Duodenal mucosa (tissue), 2 donors: ENCODE measurements around the gene GP5.

Experiments used
- H3K27ac ChIP-seq: one replicate; pipeline ENCODE4 v1.7.0; 2013; ENCODE audit warnings: low read depth, low read length
- H3K27me3 ChIP-seq, 2 donors: one replicate each; pipeline ENCODE4 v1.7.0; 2013; ENCODE audit warnings: low read length in 2 of 2, control low read depth in 1 of 2; ENCODE audit not compliant: insufficient read depth in 2 of 2, control insufficient read depth in 1 of 2
- H3K36me3 ChIP-seq, 2 donors: one replicate each; pipeline ENCODE4 v1.7.0; 2013; ENCODE audit warnings: low read length in 2 of 2, control low read depth in 1 of 2; ENCODE audit not compliant: insufficient read depth in 2 of 2, control insufficient read depth in 1 of 2
- H3K4me1 ChIP-seq, 2 donors: one replicate each; pipeline ENCODE4 v1.7.0; 2013; ENCODE audit warnings: low read length in 2 of 2, control low read depth in 1 of 2; ENCODE audit not compliant: insufficient read depth in 2 of 2, control insufficient read depth in 1 of 2
- H3K4me3 ChIP-seq, 2 donors: one replicate each; pipeline ENCODE4 v1.7.0; 2013; ENCODE audit warnings: low read length in 2 of 2, low read depth in 1 of 2
- H3K9ac ChIP-seq, 2 donors: one replicate each; pipeline ENCODE4 v1.7.0; 2013; ENCODE audit warnings: low read length in 2 of 2, low read depth in 1 of 2
- H3K9me3 ChIP-seq, 2 donors: one replicate each; pipeline ENCODE4 v1.7.0; 2013; ENCODE audit warnings: low read length in 2 of 2, control low read depth in 1 of 2; ENCODE audit not compliant: control insufficient read depth in 1 of 2

Gene GP5

DNA sequence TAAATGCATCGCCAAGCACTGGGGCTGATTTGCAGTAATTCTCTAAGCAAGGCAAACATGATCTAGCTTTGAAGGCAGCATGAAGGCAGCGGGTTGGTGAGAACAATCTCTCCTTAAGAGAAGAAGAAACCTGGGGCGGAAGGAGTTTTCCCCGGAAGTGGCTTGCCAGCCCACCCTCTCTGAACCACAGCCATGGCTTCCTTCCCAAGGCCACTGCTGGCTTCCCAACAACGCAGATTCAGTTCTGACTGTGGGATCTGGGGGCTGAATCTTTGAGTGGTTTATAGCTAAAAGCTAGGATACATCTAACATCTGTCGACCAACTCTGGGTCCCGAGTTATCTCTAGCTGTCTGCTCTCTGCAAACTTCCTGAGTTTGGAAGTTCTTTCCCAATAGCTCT is 43.7 kb downstream of the GP5 start:
- Histone ChIP-seq H3K9me3 (no peaks in the 10 kb centered on the region), H3K4me3 (no peak overlapping the region), H3K4me1 (no peaks in the 10 kb centered on the region), H3K27ac (no peak overlapping the region), H3K27me3 (no peaks in the 10 kb centered on the region), H3K36me3 (no peaks in the 10 kb centered on the region), H3K9ac (no peak overlapping the region)

DNA sequence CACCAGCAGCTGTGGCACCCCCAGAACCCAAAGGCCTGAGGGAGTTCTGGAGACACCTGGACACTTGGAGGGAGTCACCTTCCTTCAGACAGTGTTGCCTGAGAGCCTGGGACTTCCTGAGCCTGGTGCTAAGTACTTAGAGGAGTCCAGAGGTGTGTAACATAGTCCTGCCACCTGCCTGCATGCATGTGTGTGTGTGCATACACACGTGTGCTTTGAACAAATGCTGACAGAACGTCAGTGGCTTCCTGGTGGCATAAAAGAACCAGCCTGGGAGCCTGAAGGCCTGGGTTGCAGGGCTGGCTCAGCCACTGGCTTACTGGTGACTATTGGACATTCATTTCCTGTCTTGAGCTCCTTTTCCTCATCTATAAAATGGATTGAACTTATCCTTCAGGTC is 44.8 kb downstream of the GP5 start:
- Histone ChIP-seq H3K36me3 (no peaks in the 10 kb centered on the region), H3K27ac (no peak overlapping the region), H3K27me3 (no peaks in the 10 kb centered on the region), H3K9ac (no peak overlapping the region), H3K9me3 (no peaks in the 10 kb centered on the region), H3K4me3 (no peak overlapping the region), H3K4me1 (no peaks in the 10 kb centered on the region)

DNA sequence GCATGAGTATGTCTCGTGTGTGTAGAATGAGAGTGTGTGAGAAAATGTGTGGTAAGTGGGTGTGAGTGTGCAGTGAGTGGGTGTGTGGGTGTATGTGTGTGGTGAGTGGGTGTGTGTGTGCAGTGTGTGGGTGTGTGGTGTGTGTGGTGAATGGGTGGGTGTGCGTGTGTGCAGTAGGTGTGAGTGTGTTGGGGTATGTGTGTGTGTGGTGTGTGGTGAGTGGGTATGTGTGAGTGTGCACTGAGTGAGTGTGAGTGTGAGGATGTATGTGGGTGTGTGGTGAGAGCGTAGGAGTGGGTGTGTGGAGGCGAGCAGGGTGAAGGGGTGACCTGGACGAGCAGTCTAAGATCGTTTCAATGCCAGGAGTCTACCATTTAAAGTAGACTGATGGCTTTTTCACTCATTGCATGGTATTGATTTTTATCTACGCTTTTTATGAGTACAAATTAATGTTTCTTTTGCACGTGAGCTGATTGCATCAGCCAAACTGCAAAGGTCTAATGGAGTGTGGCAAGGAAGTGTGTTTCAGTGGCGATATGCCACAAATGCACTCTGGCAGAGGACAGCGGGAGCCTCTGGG is 46.3 kb downstream of the GP5 start:
- Histone ChIP-seq H3K9ac (no peak overlapping the region), H3K4me3 (no peak overlapping the region), H3K36me3 (no peaks in the 10 kb centered on the region), H3K4me1 (no peaks in the 10 kb centered on the region), H3K9me3 (no peaks in the 10 kb centered on the region), H3K27me3 (no peaks in the 10 kb centered on the region), H3K27ac (no peak overlapping the region)

DNA sequence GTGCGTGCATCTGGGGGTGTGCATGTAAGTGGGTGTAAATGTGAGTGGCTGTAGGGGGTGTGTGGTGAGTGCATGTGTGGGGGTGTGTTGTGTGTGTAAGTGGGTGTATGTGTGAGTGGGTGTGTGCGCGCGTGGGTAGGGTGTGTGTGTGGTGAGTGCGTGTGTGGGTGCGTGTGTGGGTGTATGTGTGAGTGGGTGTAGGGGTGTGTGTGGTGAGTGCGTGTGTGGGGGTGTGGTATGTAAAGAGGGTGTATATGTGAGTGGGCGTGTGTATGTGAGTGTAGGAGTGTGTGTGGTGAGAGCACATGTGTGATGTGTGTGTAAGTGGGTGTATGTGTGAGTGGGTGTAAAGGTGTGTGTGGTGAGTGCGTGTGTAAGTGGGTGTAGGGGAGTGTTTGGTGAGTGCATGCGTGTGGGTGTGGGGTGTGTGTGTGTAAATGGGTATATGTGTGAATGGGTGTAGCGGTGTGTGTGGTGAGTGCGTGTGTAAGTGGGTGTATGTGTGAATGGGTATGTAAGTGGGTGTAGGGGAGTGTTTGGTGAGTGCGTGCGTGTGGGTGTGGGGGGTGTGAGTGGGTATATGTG is 47.0 kb downstream of the GP5 start:
- Histone ChIP-seq H3K36me3 (no peaks in the 10 kb centered on the region), H3K27me3 (no peaks in the 10 kb centered on the region), H3K4me1 (no peaks in the 10 kb centered on the region), H3K4me3 (no peak overlapping the region), H3K9me3 (no peaks in the 10 kb centered on the region), H3K9ac (no peak overlapping the region), H3K27ac (no peak overlapping the region)

DNA sequence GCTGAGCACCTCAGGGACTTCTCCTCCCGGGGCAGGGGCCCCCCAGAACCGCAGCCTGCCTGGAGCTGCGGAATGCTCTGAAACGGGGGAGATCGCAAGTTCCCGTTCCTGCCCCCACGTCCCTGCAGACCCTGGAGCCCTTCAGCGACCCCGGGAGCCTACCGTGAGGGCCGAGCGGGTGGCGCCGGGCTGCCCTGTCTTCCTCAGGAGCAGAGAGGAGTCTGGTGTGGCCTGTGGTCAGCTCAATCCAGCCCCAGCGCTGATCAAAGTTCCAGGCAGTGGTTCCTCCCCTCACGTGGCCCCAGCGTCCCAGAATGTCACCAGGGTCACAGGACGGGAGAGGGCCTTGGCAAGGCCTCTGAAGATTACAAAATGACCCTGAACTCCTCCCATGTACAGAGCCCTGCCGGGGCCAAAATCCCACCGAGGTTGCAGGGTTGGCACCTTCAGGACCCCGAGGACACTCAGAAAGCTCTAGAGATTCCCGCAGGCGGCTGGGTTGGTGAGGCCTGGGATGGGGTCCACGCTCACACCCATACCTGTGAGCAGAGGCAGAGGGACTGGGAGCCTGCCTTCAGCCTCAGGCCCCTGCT is 47.9 kb downstream of the GP5 start, which contains the start of gene CPN2:
Gene CPN2 (minus strand): TSS at position 249 of the 593 bp plus-strand sequence. CDS start 8,626 bp downstream, outside the sequence.
- no peaks in the 10 kb centered on the region for H3K9me3 ChIP-seq
- no peaks in the 10 kb centered on the region for H3K27me3 ChIP-seq
- no peak within 1 kb of the TSS for H3K4me3 ChIP-seq
- no peaks in the 10 kb centered on the region for H3K4me1 ChIP-seq
- no peak within 1 kb of the TSS for H3K9ac ChIP-seq
- H3K36me3 ChIP-seq, result no peaks in the 10 kb centered on the region
- no peak within 1 kb of the TSS for H3K27ac ChIP-seq

DNA sequence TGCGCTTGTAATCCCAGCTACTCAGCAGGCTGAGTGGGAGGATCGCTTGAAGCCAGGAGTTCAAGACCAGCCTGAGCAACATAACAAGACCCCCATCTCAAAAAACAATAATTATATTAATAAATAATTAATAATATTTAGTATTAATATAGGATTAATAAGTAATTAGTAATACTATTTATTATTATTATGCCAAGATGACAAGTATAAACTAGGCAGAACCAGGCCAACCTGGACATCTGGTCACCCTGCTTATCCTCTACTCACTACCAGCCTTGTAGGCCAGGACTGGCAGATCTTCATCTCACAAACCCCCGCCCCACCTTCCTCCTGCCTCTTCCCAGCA is 48.4 kb downstream of the GP5 start:
- H3K36me3 ChIP-seq, result no peaks in the 10 kb centered on the region
- H3K9me3 ChIP-seq, result no peaks in the 10 kb centered on the region
- H3K4me1 ChIP-seq, result no peaks in the 10 kb centered on the region
- H3K27ac ChIP-seq, result no peak overlapping the region
- no peak overlapping the region for H3K4me3 ChIP-seq
- H3K9ac ChIP-seq, result no peak overlapping the region
- no peaks in the 10 kb centered on the region for H3K27me3 ChIP-seq

DNA sequence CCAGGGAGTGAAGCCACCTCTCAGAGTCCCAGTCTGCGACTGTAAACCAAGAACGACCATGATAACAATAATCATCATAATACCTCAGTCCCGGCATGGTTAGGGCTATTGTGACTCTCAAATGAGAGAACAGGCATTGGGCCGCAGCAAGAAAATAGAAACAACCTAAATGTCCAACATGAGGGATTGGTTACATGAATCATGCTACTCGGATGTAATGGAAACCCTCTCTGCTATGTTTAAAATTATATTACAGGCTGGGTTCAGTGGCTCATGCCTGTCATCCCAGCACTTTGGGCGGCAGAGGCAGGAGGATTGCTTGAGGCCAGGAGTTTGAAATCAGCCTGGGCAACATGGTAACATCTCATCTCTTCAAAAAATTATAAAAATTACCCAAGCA is 50.7 kb downstream of the GP5 start:
- Histone ChIP-seq H3K27me3 (no peaks in the 10 kb centered on the region), H3K4me1 (no peaks in the 10 kb centered on the region), H3K27ac (no peak overlapping the region), H3K4me3 (no peak overlapping the region), H3K36me3 (no peaks in the 10 kb centered on the region), H3K9ac (no peak overlapping the region), H3K9me3 (no peaks in the 10 kb centered on the region)

DNA sequence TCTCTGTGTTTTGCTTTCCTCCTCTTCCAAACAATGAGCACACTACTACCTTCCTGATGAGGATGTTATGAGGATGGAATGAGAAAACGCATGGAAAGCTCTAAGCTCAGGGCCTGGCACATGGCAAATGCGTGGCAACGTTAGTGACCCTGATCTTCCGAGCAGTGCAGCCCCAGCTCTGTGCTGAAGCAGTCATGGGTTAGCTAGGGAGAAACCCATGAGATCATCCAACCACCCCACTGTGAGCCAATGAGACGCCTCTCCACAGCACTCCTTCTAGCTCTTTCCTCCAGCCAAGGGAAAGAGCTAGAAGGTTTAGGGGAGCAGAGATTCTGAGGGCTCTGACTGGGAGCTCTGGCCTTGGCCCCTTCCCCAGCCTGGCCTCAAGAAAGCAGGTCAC is 52.4 kb downstream of the GP5 start:
- H3K9ac ChIP-seq, result no peak overlapping the region
- H3K36me3 ChIP-seq, result no peaks in the 10 kb centered on the region
- no peaks in the 10 kb centered on the region for H3K4me1 ChIP-seq
- H3K27me3 ChIP-seq, result no peaks in the 10 kb centered on the region
- H3K4me3 ChIP-seq, result no peak overlapping the region
- H3K9me3 ChIP-seq, result no peaks in the 10 kb centered on the region
- H3K27ac ChIP-seq, result no peak overlapping the region

DNA sequence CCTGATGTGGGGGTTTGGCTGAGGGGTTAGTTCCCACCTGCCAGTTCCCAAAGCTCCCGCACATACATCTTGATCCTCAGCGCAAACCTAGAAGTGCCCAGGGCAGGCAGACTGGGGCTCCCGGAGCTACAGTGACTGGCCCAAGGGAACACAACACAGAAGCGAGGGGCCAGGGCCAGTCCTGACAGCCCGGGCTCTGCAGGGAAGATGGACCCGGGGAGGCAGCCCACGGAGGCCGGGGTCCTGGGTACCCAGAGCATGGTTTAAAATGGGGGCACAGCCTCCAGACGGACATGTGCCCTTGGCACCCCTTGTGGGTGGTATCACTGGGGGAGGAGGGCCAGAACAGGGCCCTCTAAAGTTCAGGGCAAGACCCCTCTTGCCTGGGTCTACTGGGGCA is 53.0 kb downstream of the GP5 start:
- Histone ChIP-seq H3K4me1 (no peaks in the 10 kb centered on the region), H3K4me3 (no peak overlapping the region), H3K9ac (no peak overlapping the region), H3K9me3 (no peaks in the 10 kb centered on the region), H3K27me3 (no peaks in the 10 kb centered on the region), H3K36me3 (no peaks in the 10 kb centered on the region), H3K27ac (no peak overlapping the region)
